PFSK-1 (cell line): ENCODE measurements around the gene LRFN3.

ENCODE experiments used
- POLR2AphosphoS5 ChIP-seq: IDR thresholded peaks from 2 replicates; pipeline ENCODE4 v1.6.1; 2012; ENCODE audit warnings: low read depth, mild to moderate bottlenecking, control low read depth, low read length, moderate library complexity
- TAF1 ChIP-seq: IDR thresholded peaks from 2 replicates; pipeline ENCODE4 v1.6.1; 2012; ENCODE audit warnings: low read length, control low read depth, borderline replicate concordance; ENCODE audit not compliant: insufficient read depth
- TF ChIP-seq, protein P1 (sequence below), 2 experiments: IDR thresholded peaks; 2 replicates each; pipeline versions ENCODE4 v1.6.1 to v1.8.0; 2011 to 2012; ENCODE audit warnings: low read depth in 2 of 2, low read length in 2 of 2, control low read depth in 1 of 2, inconsistent platforms in 1 of 2, mild to moderate bottlenecking in 1 of 2, moderate library complexity in 1 of 2; ENCODE audit not compliant: insufficient read depth in 1 of 2

DNA sequence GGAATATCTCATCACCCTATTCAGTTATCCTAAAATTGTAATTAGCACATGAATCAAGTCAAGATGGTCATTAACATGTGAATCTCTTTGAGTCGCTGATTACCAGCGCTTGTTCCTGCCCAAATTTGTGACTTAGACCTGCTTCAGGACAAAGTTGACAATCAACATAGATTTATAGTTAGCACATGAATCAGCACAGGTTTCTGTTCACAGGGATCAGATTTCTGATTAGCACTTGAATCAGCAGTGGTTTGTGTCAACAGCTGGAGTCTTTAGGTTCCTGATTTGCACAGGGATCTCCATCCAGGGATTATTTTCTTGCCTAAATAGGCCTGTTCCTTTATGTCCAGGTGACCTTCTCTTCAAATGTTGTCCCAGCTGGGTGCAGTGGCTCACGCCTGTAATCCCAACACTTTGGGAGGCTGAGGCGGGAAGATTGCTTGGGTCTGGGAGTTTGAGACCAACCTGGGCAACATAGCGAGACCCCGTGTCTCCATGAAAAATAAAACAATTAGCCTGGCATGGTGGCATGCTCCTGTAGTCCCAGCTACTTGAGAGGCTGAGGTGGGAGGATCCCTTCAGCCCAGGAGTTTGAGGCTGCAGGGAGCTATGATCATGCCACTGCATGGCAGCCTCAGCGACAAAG, 3.8 kb upstream of the LRFN3 start:
- no peak for TF ChIP-seq TAF1
- TF ChIP-seq, protein P1, sequence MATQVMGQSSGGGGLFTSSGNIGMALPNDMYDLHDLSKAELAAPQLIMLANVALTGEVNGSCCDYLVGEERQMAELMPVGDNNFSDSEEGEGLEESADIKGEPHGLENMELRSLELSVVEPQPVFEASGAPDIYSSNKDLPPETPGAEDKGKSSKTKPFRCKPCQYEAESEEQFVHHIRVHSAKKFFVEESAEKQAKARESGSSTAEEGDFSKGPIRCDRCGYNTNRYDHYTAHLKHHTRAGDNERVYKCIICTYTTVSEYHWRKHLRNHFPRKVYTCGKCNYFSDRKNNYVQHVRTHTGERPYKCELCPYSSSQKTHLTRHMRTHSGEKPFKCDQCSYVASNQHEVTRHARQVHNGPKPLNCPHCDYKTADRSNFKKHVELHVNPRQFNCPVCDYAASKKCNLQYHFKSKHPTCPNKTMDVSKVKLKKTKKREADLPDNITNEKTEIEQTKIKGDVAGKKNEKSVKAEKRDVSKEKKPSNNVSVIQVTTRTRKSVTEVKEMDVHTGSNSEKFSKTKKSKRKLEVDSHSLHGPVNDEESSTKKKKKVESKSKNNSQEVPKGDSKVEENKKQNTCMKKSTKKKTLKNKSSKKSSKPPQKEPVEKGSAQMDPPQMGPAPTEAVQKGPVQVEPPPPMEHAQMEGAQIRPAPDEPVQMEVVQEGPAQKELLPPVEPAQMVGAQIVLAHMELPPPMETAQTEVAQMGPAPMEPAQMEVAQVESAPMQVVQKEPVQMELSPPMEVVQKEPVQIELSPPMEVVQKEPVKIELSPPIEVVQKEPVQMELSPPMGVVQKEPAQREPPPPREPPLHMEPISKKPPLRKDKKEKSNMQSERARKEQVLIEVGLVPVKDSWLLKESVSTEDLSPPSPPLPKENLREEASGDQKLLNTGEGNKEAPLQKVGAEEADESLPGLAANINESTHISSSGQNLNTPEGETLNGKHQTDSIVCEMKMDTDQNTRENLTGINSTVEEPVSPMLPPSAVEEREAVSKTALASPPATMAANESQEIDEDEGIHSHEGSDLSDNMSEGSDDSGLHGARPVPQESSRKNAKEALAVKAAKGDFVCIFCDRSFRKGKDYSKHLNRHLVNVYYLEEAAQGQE (IDR thresholded peaks at IDR 0.05; ENCODE audit: insufficient read depth in 1 of 2, low read depth in 2 of 2, low read length in 2 of 2): no peak
- no peak for TF ChIP-seq POLR2AphosphoS5
